ENCODE results near the gene DOCK3. TPM values are rescaled to one million over a fixed set of nuclear protein-coding genes. Genes with fewer than 3 reads are reported as not detected.
A peak's percentile ranks its signal among the peaks of the same experiment; 100 is the strongest.

DOCK3 gene
- total RNA-seq, 1 experiment from 2014 or later, result 5.6 TPM

GRCh38 chr3:51382947-51383578 lies 708.3 kb downstream of the DOCK3 start:
- ChIA-PET CTCF (interaction anchor here (1.3 to 2.2 kb wide), 4 partner anchors 11 to 767 kb away, joined by 3 to 8 read pairs (median 6); no protein-coding TSS in a partner anchor), POLR2A (interaction anchor here (0.6 kb wide), 1 partner anchor 794 kb away, joined by 6 read pairs; no protein-coding TSS in a partner anchor)
- Mint-ChIP-seq H3K36me3 (peaks cover 24% of the 10 kb centered on the region), H3K4me1 (peaks cover 35% of the 10 kb centered on the region), H3K27ac (peak overlapping the region; percentile 85; the same call in 1 of the 2 replicates), H3K4me3 (peak overlapping the region; percentile 92), H3K9me3 (no peaks in the 10 kb centered on the region), H3K27me3 (ENCODE audit: low read depth) (no peaks in the 10 kb centered on the region)
- no peak for DNase-seq (ENCODE audit: low spot score)
- no peak for ATAC-seq
- no peak for TF ChIP-seq ATF1 (CRISPR knock-in tag; IDR thresholded peaks at IDR 0.05)
- no peak for TF ChIP-seq SMAD3 (CRISPR knock-in tag; IDR thresholded peaks at IDR 0.05; ENCODE audit: borderline replicate concordance)
- TF ChIP-seq ZNF671 (CRISPR knock-in tag; IDR thresholded peaks at IDR 0.05), result no peak
- no peak for TF ChIP-seq IRF2 (CRISPR knock-in tag; IDR thresholded peaks at IDR 0.05; ENCODE audit: borderline replicate concordance, low read depth)
- TF ChIP-seq CTCF (IDR thresholded peaks at IDR 0.05), result no peak
- TF ChIP-seq AFF4 (CRISPR knock-in tag; IDR thresholded peaks at IDR 0.05; ENCODE audit: borderline replicate concordance), result no peak
- TF ChIP-seq GABPB1 (CRISPR knock-in tag; IDR thresholded peaks at IDR 0.05), result no peak
- TF ChIP-seq PRRX2 (CRISPR knock-in tag; IDR thresholded peaks at IDR 0.05), result no peak
- TF ChIP-seq E2F1 (CRISPR knock-in tag; IDR thresholded peaks at IDR 0.05), result no peak
- TF ChIP-seq NR2C2 (CRISPR knock-in tag; IDR thresholded peaks at IDR 0.05), result no peak

- ChIA-PET CTCF (interaction anchor here (1.2 to 2.2 kb wide), 8 partner anchors 13 to 772 kb away, joined by 3 to 16 read pairs (median 6); partner anchors contain the start of genes CISH and MAPKAPK3), POLR2A (interaction anchor here (0.9 kb wide), 1 partner anchor 731 kb away, joined by 3 read pairs; no protein-coding TSS in a partner anchor)
- peak overlapping the region; percentile 92 for H3K4me3 Mint-ChIP-seq
- TF ChIP-seq NFE2L1 (CRISPR knock-in tag; IDR thresholded peaks at IDR 0.05) (no peak), TP53 (CRISPR knock-in tag; IDR thresholded peaks at IDR 0.05) (no peak), FOXP4 (CRISPR knock-in tag; IDR thresholded peaks at IDR 0.05) (no peak), MYBL2 (CRISPR knock-in tag; IDR thresholded peaks at IDR 0.05) (no peak), E2F4 (CRISPR knock-in tag; IDR thresholded peaks at IDR 0.05; ENCODE audit: borderline replicate concordance, low read depth) (no peak), ESRRA (CRISPR knock-in tag; IDR thresholded peaks at IDR 0.05; ENCODE audit: borderline replicate concordance) (no peak), NFATC4 (CRISPR knock-in tag; IDR thresholded peaks at IDR 0.05) (no peak), ZNF416 (CRISPR knock-in tag; IDR thresholded peaks at IDR 0.05) (no peak), ATF2 (CRISPR knock-in tag; IDR thresholded peaks at IDR 0.05; ENCODE audit: borderline replicate concordance, low read depth) (no peak)
Measured at GRCh38 chr3:51384055-51384725, 709.5 kb downstream of the DOCK3 start.

More at GRCh38 chr3:51384055-51384725, 709.5 kb downstream of the DOCK3 start:
- Mint-ChIP-seq H3K9me3 (no peaks in the 10 kb centered on the region), H3K27ac (peak overlapping the region; percentile 99), H3K4me1 (peaks cover 42% of the 10 kb centered on the region), H3K36me3 (peaks cover 33% of the 10 kb centered on the region), H3K27me3 (ENCODE audit: low read depth) (no peaks in the 10 kb centered on the region)
- DNase-seq (ENCODE audit: low spot score) (no peak), ATAC-seq (peak; percentile 3)

All from WTC11 (cell line).